ENCODE measurements around the gene PI4KB. TPM values are rescaled to one million over a fixed set of nuclear protein-coding genes. Genes with fewer than 3 reads are reported as not detected.

PI4KB gene
- total RNA-seq, 4 donors from 2014 or later: 93.1 to 110 (median 107) TPM

GRCh38 chr1:151284013-151284577 lies 43.1 kb downstream of the PI4KB start:
- TF ChIP-seq POLR2A (IDR thresholded peaks at IDR 0.05): no peak
- TF ChIP-seq CTCF (IDR thresholded peaks at IDR 0.05): no peak
- H3K4me1 ChIP-seq: peaks cover 3 to 17% of the 10 kb centered on the region in 2 donors
- intact Hi-C loops (cut with DNase I): no loop called here
- 60 to 68% methylated on average over 2 of the region's 2 CpGs for WGBS, 2 donors
- peak overlapping the region in 1 of 3 donors; percentile 92 for H3K27ac ChIP-seq
- H3K36me3 ChIP-seq: peaks cover 29 to 30% of the 10 kb centered on the region in 2 donors
- H3K4me3 ChIP-seq (replicated peaks in 1 of 3): no peak overlapping the region
- H3K9me3 ChIP-seq: no peaks in the 10 kb centered on the region
- no peak for DNase-seq
- no peaks in the 10 kb centered on the region for H3K27me3 ChIP-seq

GRCh38 chr1:151282883-151283725 lies 44.1 kb downstream of the PI4KB start:
- Histone ChIP-seq H3K9me3 (no peaks in the 10 kb centered on the region), H3K4me3 (replicated peaks in 1 of 3) (peak overlapping the region; percentile 36 to 70 (median 68)), H3K27me3 (no peaks in the 10 kb centered on the region), H3K36me3 (peaks cover 19 to 22% of the 10 kb centered on the region in 2 donors), H3K4me1 (peaks cover 3 to 17% of the 10 kb centered on the region in 2 donors), H3K27ac (peak overlapping the region; percentile 59 to 99 (median 92))
- WGBS, 2 donors: 8 to 10% methylated on average over 20 to 32 of the region's 44 CpGs
- DNase-seq: peak; percentile 52 to 57
- intact Hi-C loops (cut with DNase I): no loop called here
- TF ChIP-seq CTCF (IDR thresholded peaks at IDR 0.05) (no peak), POLR2A (IDR thresholded peaks at IDR 0.05) (no peak)

DNA sequence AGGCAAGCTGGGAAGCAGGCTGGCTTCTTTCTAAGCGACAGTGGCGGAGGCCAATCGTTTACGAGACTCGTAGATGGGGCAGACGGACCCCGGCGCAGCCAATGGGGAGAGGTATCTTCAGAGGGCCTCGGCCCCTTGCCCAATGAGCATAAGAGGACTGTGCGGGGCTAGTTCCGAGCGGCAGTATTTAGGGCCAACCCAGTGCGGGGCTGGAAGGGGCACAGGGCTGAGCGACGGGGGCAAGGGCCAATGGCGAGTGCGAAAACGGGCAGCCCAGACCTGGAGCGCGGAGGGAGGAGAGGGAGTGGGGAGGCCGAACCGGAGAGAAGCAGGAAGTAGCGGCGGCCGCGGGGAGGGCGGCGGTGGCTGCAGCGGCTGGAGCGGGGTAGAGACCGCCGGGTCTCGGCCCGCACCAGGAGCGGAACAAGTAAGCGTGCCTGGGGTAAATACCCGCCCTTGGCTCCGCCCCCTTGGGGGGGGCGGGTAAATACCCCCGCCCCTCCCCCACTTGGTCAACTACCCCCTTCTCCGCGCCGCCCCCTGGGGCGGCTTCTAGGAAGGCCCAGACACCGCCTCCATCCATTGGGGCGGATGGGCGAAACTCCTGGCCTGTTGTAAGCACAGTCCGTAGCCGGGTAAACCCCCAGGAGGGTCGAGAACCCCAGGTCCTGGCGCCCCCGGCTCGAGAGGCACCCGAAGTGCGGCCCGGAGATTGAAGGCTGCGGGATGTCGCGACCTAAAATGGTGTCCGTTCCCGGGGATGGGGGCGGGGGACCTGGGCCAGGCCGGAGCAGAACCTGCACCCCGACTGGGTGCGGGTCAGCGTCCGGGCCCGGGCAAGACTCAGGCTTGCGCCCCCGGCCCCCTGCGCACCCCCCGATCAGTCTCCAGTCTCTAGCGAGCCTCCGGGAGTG lies 45.0 kb downstream of the PI4KB start, which contains the start of gene ZNF687:
Gene ZNF687 (plus strand): TSS at position 331 of the 914 bp plus-strand sequence. CDS start 3,993 bp downstream, outside the sequence.
- Histone ChIP-seq H3K36me3 (peaks cover 12 to 13% of the 10 kb centered on the region in 2 donors), H3K9me3 (no peaks in the 10 kb centered on the region), H3K4me1 (peaks cover 3 to 17% of the 10 kb centered on the region in 2 donors), H3K4me3 (replicated peaks in 1 of 3) (peak within 1 kb of the TSS; percentile 36 to 95 (median 70)), H3K27ac (peak within 1 kb of the TSS; percentile 93 to 99 (median 99)), H3K27me3 (no peaks in the 10 kb centered on the region)
- intact Hi-C loops (cut with DNase I): no loop called here
- DNase-seq: peak; percentile 100
- peak in 1 of 2 donors; percentile 72 for TF ChIP-seq POLR2A (IDR thresholded peaks at IDR 0.05)
- no peak for TF ChIP-seq CTCF (IDR thresholded peaks at IDR 0.05)
- WGBS, 2 donors: 1% methylated on average over 18 to 44 of the region's 74 CpGs

GRCh38 chr1:151281225-151281968 lies 45.8 kb downstream of the PI4KB start:
- TF ChIP-seq POLR2A (IDR thresholded peaks at IDR 0.05): peak; percentile 50 to 64
- peak in 3 of 6 experiments; percentile 11 to 31 (median 14) for TF ChIP-seq CTCF (IDR thresholded peaks at IDR 0.05)
- Histone ChIP-seq H3K27me3 (no peaks in the 10 kb centered on the region), H3K9me3 (no peaks in the 10 kb centered on the region), H3K27ac (peak overlapping the region; percentile 93 to 99 (median 99)), H3K4me3 (replicated peaks in 1 of 3) (peak overlapping the region; percentile 30 to 95 (median 70)), H3K4me1 (peaks cover 3 to 17% of the 10 kb centered on the region in 2 donors), H3K36me3 (peaks cover 3 to 5% of the 10 kb centered on the region in 2 donors)
- intact Hi-C loops (cut with DNase I): no loop called here
- peak; percentile 96 to 97 for DNase-seq
- 0% methylated on average over 36 to 42 of the region's 48 CpGs for WGBS, 2 donors
